HepG2 (cell line): ENCODE results near the gene FGD5. TPM values are rescaled to one million over a fixed set of nuclear protein-coding genes. Genes with fewer than 3 reads are reported as not detected.

ENCODE experiments used
- ATAC-seq: fragments of 200-7000 bp; cut with Tn5 transposase; 3 replicates; pipeline ENCODE4 v1.9.1; 2020; ENCODE audit warnings: mild to moderate bottlenecking, moderate library complexity
- BruUV-seq: library from RNA; stranded (reverse); fragments of 400-500 nt; replicated peaks from 2 replicates; lab custom pipeline; 2021; lab: Mats Ljungman, UMichigan
- CTCF ChIA-PET: fragments of 300-600 bp; formaldehyde crosslinking; extraction: SDS; loops from one replicate; lab custom pipeline; 2021; ENCODE audit warnings: low total read pairs, inconsistent platforms, low intra/inter-chr PET ratio; lab: Yijun Ruan, JAX
- POLR2A ChIA-PET: fragments of 350-600 bp; sonication (Branson Sonifier 250); formaldehyde crosslinking; loops from one replicate; lab custom pipeline; 2020; ENCODE audit warnings: antibody characterized with exemption, inconsistent platforms; lab: Yijun Ruan, JAX
- DNase-seq: peaks from one replicate; pipeline ENCODE4 v3.0.0-alpha.2; 2015; ENCODE audit warnings: low spot score
- FAIRE-seq: peaks from 3 replicates; lab custom pipeline; 2011; peaks lifted over from hg19 to GRCh38; lab: Jason Lieb, UNC
- H2AFZ ChIP-seq: one replicate; pipeline ENCODE4 v1.6.1; 2011; ENCODE audit warnings: low read length, inconsistent platforms
- H3K27ac ChIP-seq: fragments of 300-600 bp; 3 replicates; pipeline ENCODE4 v1.8.0; 2011; ENCODE audit warnings: mixed run types, mild to moderate bottlenecking, mixed read lengths, low read length, inconsistent platforms; ENCODE audit not compliant: insufficient read depth; ENCODE audit errors: extremely low read length
- H3K27me3 ChIP-seq, 2 experiments: fragments of 200-600 bp in 1 of 2; 2 replicates in 1 of 2; 3 replicates in 1 of 2; pipeline versions ENCODE4 v1.6.0 to v1.8.0; 2011; ENCODE audit warnings: low read length in 2 of 2, mild to moderate bottlenecking in 2 of 2, moderate library complexity in 2 of 2, inconsistent platforms in 1 of 2; ENCODE audit not compliant: insufficient read depth in 2 of 2, control insufficient read depth in 1 of 2
- H3K36me3 ChIP-seq, 2 experiments: fragments of 200-600 bp in 1 of 2; replicated peaks in 1 of 2; 2 replicates in 1 of 2; 3 replicates in 1 of 2; pipeline versions ENCODE4 v1.5.1 to v1.8.0; 2011; ENCODE audit warnings: low read length in 2 of 2, inconsistent platforms in 1 of 2; ENCODE audit not compliant: insufficient read depth in 2 of 2, control insufficient read depth in 1 of 2
- H3K4me1 ChIP-seq: 2 replicates; pipeline ENCODE4 v1.5.1; 2012; ENCODE audit warnings: low read length, inconsistent platforms; ENCODE audit not compliant: insufficient read depth
- H3K4me2 ChIP-seq: 2 replicates; pipeline ENCODE4 v1.6.0; 2011; ENCODE audit warnings: low read depth, low read length, inconsistent platforms
- H3K4me3 ChIP-seq, 3 experiments: fragments of 200-600 bp in 1 of 3; sonication (generic), shearing (Covaris generic) in 1 of 3; replicated peaks in 1 of 3; 2 replicates each; pipeline ENCODE4 v1.5.1; 2011 to 2016; ENCODE audit warnings: low read length in 3 of 3, inconsistent platforms in 2 of 3, low read depth in 2 of 3, mild to moderate bottlenecking in 2 of 3, control low read depth in 1 of 3, mixed read lengths in 1 of 3; ENCODE audit not compliant: insufficient read depth in 1 of 3
- H3K79me2 ChIP-seq: one replicate; pipeline ENCODE4 v1.6.1; 2011; ENCODE audit warnings: low read length, inconsistent platforms; ENCODE audit not compliant: insufficient read depth
- H3K9ac ChIP-seq: 2 replicates; pipeline ENCODE4 v1.6.0; 2011; ENCODE audit warnings: mild to moderate bottlenecking, low read depth, low read length, inconsistent platforms; ENCODE audit not compliant: insufficient read depth
- H3K9me3 ChIP-seq: 2 replicates; pipeline ENCODE4 v1.5.1; 2012; ENCODE audit warnings: mild to moderate bottlenecking, low read length
- H4K20me1 ChIP-seq: 2 replicates; pipeline ENCODE4 v1.6.0; 2011; ENCODE audit warnings: inconsistent platforms, mild to moderate bottlenecking, low read length, moderate library complexity; ENCODE audit not compliant: insufficient read depth
- FOSL2 ChIP-seq: sonication (generic); formaldehyde crosslinking; IDR thresholded peaks from 2 replicates; pipeline ENCODE4 v1.4.0; 2020; ENCODE audit warnings: missing genetic modification reagents
- ZNF629 ChIP-seq: sonication (generic); formaldehyde crosslinking; conservative IDR thresholded peaks from 2 replicates; pipeline ENCODE4 v1.5.0; 2020; ENCODE audit warnings: missing genetic modification reagents
- ZNF782 ChIP-seq: sonication (generic); formaldehyde crosslinking; IDR thresholded peaks from 2 replicates; pipeline ENCODE4 v1.4.0; 2020; ENCODE audit warnings: missing genetic modification reagents, mild to moderate bottlenecking, borderline replicate concordance
- WGBS: methylation state at CpG from one replicate; pipeline ENCODE4 v1.1.6; 2017; ENCODE audit warnings: low lambda C conversion rate; 5-methylcytosine and 5-hydroxymethylcytosine counted together
- in situ Hi-C: cut with HindIII; loops from 2 replicates; pipeline ENCODE4 v1.10.0; 2017; ENCODE audit warnings: low pct_unique_long_range_greater_than_20kb; ENCODE audit not compliant: extremely low pct_ligation_motif_present
- intact Hi-C: fragments of 100-400 bp; cut with micrococcal nuclease; formaldehyde crosslinking; loops from one replicate; pipeline ENCODE4 v1.10.0; 2022; ENCODE audit not compliant: unreplicated experiment
- polyA plus RNA-seq, 8 experiments: library from polyadenylated mRNA; depleted of rRNA in 3 of 8; stranded (reverse) in 7 of 8; unstranded in 1 of 8; fragments of >200 nt; fragmentation: Illumina TruSeq in 4 of 8; extraction: Trizol in 4 of 8; gene quantifications; 2 replicates each; pipeline versions ENCODE4 v1.2.1 to v1.2.3, GENCODE V29; 2011 to 2016; ENCODE audit warnings: low read depth in 4 of 8, missing spikeins in 1 of 8, mixed read lengths in 1 of 8; ENCODE audit not compliant: insufficient read depth in 1 of 8
- total RNA-seq, 5 experiments: library from RNA; depleted of rRNA; stranded (reverse); fragments of >200 nt; fragmentation: Illumina TruSeq; extraction: Trizol; gene quantifications; 2 replicates each; pipeline ENCODE4 v1.2.3, GENCODE V29; 2016; ENCODE audit warnings: low read depth in 1 of 5
- TF ChIP-seq, protein P1 (sequence below): sonication (generic); formaldehyde crosslinking; IDR thresholded peaks from 2 replicates; pipeline ENCODE4 v1.4.0; 2020; ENCODE audit warnings: missing genetic modification reagents

Gene FGD5
- total and polyA plus RNA-seq, 2 of the 13 experiments (the other 11 are each of a cell fraction or from before 2014, with no cell fraction given) = 0.17 TPM; not detected in 1

DNA sequence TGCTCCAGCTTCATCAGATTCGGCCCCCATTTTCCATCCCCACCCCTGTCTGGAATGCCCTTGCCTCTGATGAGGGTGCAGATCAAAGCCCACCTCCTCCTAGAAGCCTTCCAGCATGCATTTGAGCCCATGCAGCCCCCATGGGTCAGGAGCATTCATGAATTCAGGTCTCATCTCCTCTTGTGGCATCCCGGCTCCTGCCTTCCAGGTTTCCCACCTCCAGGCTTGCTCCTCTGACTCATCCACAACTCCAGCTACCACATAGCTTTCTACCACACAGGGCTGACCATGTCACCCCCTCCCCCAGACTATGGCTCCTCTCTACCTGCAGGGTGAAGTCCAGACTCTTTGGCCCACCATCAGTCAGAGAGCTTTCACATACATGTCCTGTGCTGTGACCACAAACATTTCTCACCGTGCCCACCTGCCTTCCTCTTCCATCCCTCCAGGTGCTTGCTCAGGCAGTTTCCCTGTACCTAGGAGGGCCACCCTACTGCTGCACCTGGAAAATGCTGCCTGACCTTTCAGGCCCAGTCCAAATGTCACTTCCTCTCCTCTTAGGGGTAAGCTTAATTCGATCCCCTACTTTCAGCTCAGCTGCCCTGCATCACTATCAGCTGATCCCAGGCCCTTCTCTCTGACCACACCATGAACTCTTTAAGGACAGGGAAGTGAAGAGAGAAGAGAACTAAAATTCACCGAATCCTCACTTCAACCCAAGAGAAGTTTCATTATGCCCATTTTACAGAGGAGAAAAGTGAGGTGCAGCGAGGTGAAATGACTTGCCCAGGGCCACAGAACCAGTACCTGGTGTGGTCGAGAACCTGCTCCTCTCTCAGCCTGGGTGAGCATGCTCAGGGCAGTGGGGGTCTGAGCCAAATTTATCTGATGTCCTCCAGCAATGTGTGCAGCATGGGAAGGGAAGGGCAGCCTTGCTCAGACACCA, 13.7 kb upstream of the FGD5 start:
- no peak overlapping the region for H3K27ac ChIP-seq
- H3K4me1 ChIP-seq = peaks cover 43% of the 10 kb centered on the region
- ATAC-seq (no peak), FAIRE-seq (no peak), DNase-seq (peak; percentile 40)
- CTCF ChIA-PET = no interaction called here
- no peaks in the 10 kb centered on the region for H3K79me2 ChIP-seq
- in situ Hi-C loops (no loop called here), intact Hi-C loops (no loop called here)
- no peak overlapping the region for H2AFZ ChIP-seq
- no peaks in the 10 kb centered on the region for H3K36me3 ChIP-seq
- peaks cover 3 to 14% of the 10 kb centered on the region in 2 experiments; a peak in 4 of 5 replicates for H3K27me3 ChIP-seq
- no peak for TF ChIP-seq ZNF782 (CRISPR knock-in tag)
- peak; percentile 47 for TF ChIP-seq FOSL2 (CRISPR knock-in tag)
- TF ChIP-seq ZNF629 = peak; percentile 74
- TF ChIP-seq, protein P1, sequence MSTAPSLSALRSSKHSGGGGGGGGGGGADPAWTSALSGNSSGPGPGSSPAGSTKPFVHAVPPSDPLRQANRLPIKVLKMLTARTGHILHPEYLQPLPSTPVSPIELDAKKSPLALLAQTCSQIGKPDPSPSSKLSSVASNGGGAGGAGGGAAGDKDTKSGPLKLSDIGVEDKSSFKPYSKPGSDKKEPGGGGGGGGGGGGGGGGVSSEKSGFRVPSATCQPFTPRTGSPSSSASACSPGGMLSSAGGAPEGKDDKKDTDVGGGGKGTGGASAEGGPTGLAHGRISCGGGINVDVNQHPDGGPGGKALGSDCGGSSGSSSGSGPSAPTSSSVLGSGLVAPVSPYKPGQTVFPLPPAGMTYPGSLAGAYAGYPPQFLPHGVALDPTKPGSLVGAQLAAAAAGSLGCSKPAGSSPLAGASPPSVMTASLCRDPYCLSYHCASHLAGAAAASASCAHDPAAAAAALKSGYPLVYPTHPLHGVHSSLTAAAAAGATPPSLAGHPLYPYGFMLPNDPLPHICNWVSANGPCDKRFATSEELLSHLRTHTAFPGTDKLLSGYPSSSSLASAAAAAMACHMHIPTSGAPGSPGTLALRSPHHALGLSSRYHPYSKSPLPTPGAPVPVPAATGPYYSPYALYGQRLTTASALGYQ (CRISPR knock-in tag) = no peak
- WGBS = 49% methylated on average over 7 of the region's 7 CpGs
- no peak overlapping the region for H3K4me3 ChIP-seq
- peak overlapping the region; percentile 89; the same call in 1 of the 2 replicates for H3K4me2 ChIP-seq
- no TSS peak for BruUV-seq
- no peaks in the 10 kb centered on the region for H4K20me1 ChIP-seq
- POLR2A ChIA-PET = no interaction called here
- H3K9ac ChIP-seq = no peak overlapping the region
- H3K9me3 ChIP-seq = no peaks in the 10 kb centered on the region
